TTC549 (cell line): ENCODE results near the gene E2F3.
A peak's percentile ranks its signal among the peaks of the same experiment; 100 is the strongest.

Source experiments
- FAIRE-seq: peaks from 2 replicates; lab custom pipeline; 2012; peaks lifted over from hg19 to GRCh38; lab: Jason Lieb, UNC

The E2F3 gene

GRCh38 chr6:20401205-20402091, at the start of gene E2F3:
TSS of gene E2F3 (plus strand) at chr6:20401879. CDS start at chr6:20402233, 354 bp downstream.
- peak; percentile 97 for FAIRE-seq

- no peak for FAIRE-seq
Measured at GRCh38 chr6:20352346-20352745, 49.3 kb upstream of the E2F3 start.

GRCh38 chr6:20353134-20353533, 48.5 kb upstream of the E2F3 start:
- FAIRE-seq, result no peak

- no peak for FAIRE-seq
Measured at GRCh38 chr6:20354366-20354765, 47.3 kb upstream of the E2F3 start.

GRCh38 chr6:20360471-20361119, 41.1 kb upstream of the E2F3 start:
- no peak for FAIRE-seq

GRCh38 chr6:20362623-20363022, 39.1 kb upstream of the E2F3 start:
- FAIRE-seq, result no peak

- FAIRE-seq, result no peak
Measured at GRCh38 chr6:20364327-20364726, 37.4 kb upstream of the E2F3 start.

- FAIRE-seq, result no peak
Measured at GRCh38 chr6:20365456-20365855, 36.2 kb upstream of the E2F3 start.

- no peak for FAIRE-seq
Measured at GRCh38 chr6:20366082-20366830, 35.4 kb upstream of the E2F3 start.

- FAIRE-seq, result no peak
Measured at GRCh38 chr6:20367743-20368485, 33.8 kb upstream of the E2F3 start.

GRCh38 chr6:20370393-20370792, 31.3 kb upstream of the E2F3 start:
- no peak for FAIRE-seq

- no peak for FAIRE-seq
Measured at GRCh38 chr6:20370801-20371200, 30.9 kb upstream of the E2F3 start.

- FAIRE-seq, result no peak
Measured at GRCh38 chr6:20375436-20375835, 26.2 kb upstream of the E2F3 start.

GRCh38 chr6:20377623-20378265, 23.9 kb upstream of the E2F3 start:
- FAIRE-seq, result no peak

GRCh38 chr6:20379231-20379630, 22.4 kb upstream of the E2F3 start:
- no peak for FAIRE-seq

GRCh38 chr6:20386218-20386617, 15.5 kb upstream of the E2F3 start:
- no peak for FAIRE-seq

GRCh38 chr6:20389066-20389465, 12.6 kb upstream of the E2F3 start:
- FAIRE-seq, result no peak

GRCh38 chr6:20393297-20393696, 8.4 kb upstream of the E2F3 start:
- FAIRE-seq, result no peak

- no peak for FAIRE-seq
Measured at GRCh38 chr6:20399518-20399917, 2.2 kb upstream of the E2F3 start.

GRCh38 chr6:20400456-20401204, 1.0 kb upstream of the E2F3 start:
- no peak for FAIRE-seq

GRCh38 chr6:20402092-20402341, 338 bp downstream of the E2F3 start:
- no peak for FAIRE-seq
